DMS53 treated with DMSO at 0.1 percent for 48 hours (cell line): ENCODE data around the gene CBX4.

Experiments used
- DNase-seq: peaks from one replicate; lab custom pipeline; 2025; ENCODE audit not compliant: unreplicated experiment; lab: John Stamatoyannopoulos, UW

Gene CBX4

GRCh38 chr17:79790805-79791734, 48.2 kb downstream of the CBX4 start:
- DNase-seq: no peak

DNA sequence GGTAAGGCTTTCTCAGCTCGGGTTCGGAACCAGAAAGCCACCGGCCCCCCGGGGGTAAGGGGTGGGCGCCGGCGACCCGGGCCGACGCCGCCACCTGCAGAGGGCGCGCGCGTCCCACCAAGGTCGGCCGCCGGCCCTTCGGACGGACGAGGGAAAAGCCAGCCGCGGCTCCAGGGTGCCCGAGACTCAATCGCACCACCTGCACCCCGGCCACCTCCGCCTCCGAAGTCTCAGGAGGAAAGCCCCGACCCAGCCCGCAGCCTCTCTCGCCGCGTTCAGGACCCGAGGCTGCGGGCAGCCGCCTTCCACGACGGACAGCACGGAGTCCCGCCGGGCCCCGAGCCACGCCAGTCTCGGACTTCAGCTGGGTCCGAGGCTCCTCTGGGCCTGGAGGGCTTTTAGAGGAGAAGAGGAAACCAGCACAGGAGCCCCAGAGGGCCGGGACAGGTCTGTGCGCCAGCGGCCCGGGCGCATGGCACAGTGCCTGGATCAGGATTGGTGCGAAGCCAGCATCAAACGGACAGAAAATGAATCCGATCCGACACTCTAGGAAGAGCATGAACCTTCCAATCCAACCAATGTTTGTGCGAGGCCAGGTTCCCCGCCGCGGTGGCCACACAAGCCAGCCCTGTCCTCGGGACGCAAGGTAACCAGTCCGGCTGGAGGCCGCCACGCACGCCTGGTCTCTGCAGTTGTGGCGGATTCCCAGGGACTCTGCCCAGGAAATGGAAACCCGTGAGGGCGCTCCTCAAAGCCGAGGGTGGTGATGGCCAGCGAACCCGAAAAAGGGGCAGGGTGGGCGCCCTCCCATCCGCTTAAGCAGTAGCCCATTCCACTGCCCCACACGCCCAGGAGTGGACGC, 49.1 kb downstream of the CBX4 start:
- no peak for DNase-seq

DNA sequence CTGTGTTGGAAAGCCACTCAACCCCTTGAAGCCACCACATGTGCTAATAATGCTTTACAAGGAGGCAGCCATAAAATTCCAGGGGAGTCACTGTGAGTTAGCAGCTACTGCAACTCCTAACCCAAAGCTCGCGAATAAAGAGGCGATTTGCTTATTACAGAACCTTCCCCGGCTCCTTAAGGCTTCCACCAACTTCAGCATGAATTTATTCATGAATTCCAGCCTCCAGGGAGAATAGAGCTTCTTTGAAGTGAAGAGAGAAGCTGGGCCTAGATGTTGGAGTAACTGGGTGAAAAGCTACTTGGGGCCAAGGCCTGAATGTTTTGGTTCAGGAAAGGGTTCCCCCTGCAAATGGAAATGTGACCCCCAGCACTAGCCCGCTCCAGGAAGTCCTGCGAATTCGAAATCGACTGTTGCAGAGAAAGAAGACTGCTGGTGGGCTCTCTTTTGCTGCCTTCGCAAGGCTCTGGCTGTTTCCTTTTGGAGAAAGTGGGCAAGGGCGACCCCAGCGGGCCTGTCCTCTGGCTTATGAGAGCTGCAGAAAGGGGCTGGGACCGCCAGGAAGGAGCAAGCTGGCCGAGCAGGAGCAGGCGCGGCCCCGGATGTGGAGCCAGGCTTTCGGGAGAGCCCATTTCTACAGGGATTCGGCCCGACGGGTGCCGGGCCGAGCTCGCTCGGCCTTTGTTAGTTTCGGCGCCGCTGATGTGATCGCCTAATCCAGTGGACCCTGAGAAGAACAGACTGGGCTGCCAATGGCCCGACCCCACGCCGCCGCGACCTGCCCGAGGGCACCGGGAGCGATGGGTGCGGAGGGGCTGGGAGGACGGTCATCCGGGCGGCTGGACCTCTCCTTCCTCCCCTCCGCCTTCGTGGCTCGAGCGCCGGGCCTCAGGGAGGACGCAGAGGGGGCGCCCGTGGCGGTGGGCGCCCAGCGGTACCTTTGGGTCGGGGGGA, 50.0 kb downstream of the CBX4 start:
- DNase-seq: no peak

- no peak for DNase-seq
These were observed 50.8 kb downstream of the CBX4 start for GRCh38 chr17:79788455-79788854.

- DNase-seq: no peak
These were observed 52.2 kb downstream of the CBX4 start for GRCh38 chr17:79786930-79787643.

DNA sequence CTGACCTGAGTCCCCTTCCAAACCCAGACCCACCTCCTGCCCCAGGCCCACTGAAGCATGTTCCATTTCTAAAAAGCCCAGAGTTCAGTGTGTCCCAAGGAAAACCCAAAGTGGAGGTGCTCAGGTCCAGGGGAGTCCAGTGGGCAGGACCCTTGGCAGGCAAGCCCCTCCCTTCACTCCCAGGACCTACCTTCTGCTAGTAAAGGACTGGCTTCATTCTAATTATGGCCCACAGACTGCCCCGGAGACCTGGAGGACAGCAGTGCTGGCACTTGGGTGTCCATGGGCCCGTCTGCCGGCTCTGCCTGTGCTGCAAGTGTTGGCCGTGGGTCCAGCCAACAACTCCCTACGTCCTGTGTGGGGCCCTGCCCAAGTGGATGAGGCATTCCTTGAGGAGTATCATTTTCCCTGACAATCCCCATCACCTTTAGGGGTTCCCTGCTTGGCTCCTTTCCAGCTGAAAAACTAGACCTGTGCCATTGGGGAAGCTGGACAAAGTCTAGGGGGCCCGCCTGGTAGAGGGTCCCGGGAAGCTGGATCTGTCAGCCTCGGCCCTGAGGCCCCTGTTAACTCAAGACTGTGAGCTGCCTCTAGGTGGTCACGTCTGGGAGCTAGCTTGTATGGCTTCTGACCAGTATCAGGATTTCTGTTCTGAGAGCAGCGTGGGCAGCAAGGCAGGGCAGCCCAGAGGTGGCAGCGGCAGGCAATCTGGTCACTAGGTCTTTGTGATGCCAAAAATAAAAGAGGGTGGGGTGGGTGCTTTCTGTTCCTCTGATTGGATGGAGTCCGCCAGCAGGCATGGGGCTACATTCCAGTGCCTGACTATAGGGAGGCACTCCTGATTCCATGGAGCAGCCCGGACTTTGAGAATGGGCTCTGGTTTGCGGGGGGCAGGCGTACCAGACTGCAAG, 53.1 kb downstream of the CBX4 start:
- DNase-seq: no peak

DNA sequence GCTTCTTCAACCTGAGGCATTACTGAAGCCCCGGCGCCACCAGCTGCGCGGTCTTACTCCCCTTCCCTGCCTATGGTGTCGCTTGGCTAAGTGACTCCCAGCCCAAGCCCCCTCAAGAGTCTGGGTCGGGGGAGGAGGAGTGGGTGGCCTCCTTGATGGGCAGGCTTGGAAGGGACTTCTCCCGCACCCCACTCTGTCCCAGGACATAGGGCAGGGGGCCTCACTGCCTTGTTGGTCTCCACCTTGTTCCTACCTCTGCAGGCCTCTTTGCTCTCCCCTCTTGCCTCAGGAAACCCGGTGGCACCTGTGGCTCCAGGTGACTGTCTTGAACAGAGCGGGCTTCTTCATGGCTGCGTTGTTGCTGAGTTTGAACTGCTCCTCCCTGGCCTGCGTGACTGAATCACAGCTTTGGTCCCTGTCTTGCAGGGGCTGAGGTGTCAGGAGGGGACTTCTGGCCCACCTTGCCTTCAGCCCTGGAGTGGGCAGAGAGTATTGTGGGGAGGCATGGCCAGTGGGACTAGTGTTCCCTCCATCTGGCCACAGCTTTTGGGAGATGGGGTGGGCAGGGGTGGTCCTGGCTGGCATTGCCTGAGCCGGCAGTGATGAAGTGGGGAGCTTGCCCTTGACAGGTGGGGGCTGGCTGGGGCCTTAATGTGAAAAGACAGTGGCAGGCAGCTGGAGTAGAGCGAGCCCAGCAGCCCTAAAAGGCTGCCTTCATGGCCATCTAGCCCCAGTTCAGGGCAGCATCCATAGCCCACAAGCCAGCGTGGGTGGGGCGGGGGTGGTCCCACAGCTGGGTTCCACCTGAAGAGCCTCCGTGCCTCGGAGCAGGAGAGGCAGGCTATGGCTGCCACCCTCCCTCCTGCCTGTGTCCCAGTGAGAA, 54.0 kb downstream of the CBX4 start:
- DNase-seq: no peak

DNA sequence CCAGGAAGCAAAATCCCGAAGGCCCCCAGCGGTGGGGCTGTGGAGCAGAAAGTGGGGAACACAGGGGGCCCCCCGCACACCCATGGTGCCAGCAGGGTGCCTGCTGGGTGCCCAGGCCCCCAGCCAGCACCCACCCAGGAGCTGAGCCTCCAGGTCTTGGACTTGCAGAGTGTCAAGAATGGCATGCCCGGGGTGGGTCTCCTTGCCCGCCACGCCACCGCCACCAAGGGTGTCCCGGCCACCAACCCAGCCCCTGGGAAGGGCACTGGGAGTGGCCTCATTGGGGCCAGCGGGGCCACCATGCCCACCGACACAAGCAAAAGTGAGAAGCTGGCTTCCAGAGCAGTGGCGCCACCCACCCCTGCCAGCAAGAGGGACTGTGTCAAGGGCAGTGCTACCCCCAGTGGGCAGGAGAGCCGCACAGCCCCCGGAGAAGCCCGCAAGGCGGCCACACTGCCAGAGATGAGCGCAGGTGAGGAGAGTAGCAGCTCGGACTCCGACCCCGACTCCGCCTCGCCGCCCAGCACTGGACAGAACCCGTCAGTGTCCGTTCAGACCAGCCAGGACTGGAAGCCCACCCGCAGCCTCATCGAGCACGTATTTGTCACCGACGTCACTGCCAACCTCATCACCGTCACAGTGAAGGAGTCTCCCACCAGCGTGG, 54.8 kb downstream of the CBX4 start:
- no peak for DNase-seq

GRCh38 chr17:79783891-79784290, 55.3 kb downstream of the CBX4 start:
- no peak for DNase-seq
